Choroid plexus epithelial cell (primary cell): ENCODE data around the gene PPIP5K2.
"Not testable (repeated sequence)": the region's sequence is repeated elsewhere in the genome, so short reads cannot be mapped to it uniquely, and the experiment has no call there.

Experiments used
- DNase-seq: peaks from one replicate; pipeline ENCODE4 v3.0.0-alpha.2; 2010; ENCODE audit warnings: low read depth
- H3K4me3 ChIP-seq: 2 replicates; pipeline ENCODE4 v1.5.1; 2011; ENCODE audit warnings: low read depth, mild to moderate bottlenecking, control low read depth, low read length, moderate library complexity
- CTCF ChIP-seq: conservative IDR thresholded peaks from 2 replicates; pipeline ENCODE4 v1.5.1; 2011; ENCODE audit warnings: low read depth, mild to moderate bottlenecking, control low read depth, inconsistent platforms, low read length, moderate library complexity

The PPIP5K2 gene

GRCh38 chr5:103119765-103120606, at the start of gene PPIP5K2, which contains the start of gene GIN1:
PPIP5K2 (plus strand) TSS chr5:103120301; CDS start chr5:103129590, 9,289 bp downstream.
GIN1 (minus strand) TSS chr5:103120138; CDS start chr5:103108707, 11,431 bp downstream.
- H3K4me3 ChIP-seq: peak within 1 kb of the TSS; percentile 86
- peak; percentile 99 for DNase-seq
- peak; percentile 7 for TF ChIP-seq CTCF

GRCh38 chr5:103073500-103073899, 46.6 kb upstream of the PPIP5K2 start:
- H3K4me3 ChIP-seq, DNase-seq: not testable (repeated sequence)

GRCh38 chr5:103075442-103075841, 44.7 kb upstream of the PPIP5K2 start:
- no peak for TF ChIP-seq CTCF
- DNase-seq: no peak
- H3K4me3 ChIP-seq: no peak overlapping the region

GRCh38 chr5:103079796-103080195, 40.3 kb upstream of the PPIP5K2 start:
- no peak for TF ChIP-seq CTCF
- no peak overlapping the region for H3K4me3 ChIP-seq
- no peak for DNase-seq

- H3K4me3 ChIP-seq: no peak overlapping the region
- TF ChIP-seq CTCF: no peak
- no peak for DNase-seq
Observed at GRCh38 chr5:103086547-103086946, 33.6 kb upstream of the PPIP5K2 start.

GRCh38 chr5:103089272-103089671, 30.8 kb upstream of the PPIP5K2 start:
- TF ChIP-seq CTCF: no peak
- no peak overlapping the region for H3K4me3 ChIP-seq
- no peak for DNase-seq

- H3K4me3 ChIP-seq: no peak overlapping the region
- no peak for TF ChIP-seq CTCF
- DNase-seq: no peak
Observed at GRCh38 chr5:103090791-103091190, 29.3 kb upstream of the PPIP5K2 start.
